IPS-20b (cell line): Measurements from ENCODE around the gene SASS6.

Experiments
- H3K27ac ChIP-seq: one replicate; pipeline ENCODE4 v1.5.1; 2013; ENCODE audit warnings: low read length
- H3K27me3 ChIP-seq: 2 replicates; pipeline ENCODE4 v1.6.1; 2013; ENCODE audit warnings: mild to moderate bottlenecking, low read length, inconsistent platforms; ENCODE audit not compliant: insufficient read depth
- H3K36me3 ChIP-seq: 2 replicates; pipeline ENCODE4 v1.6.1; 2013; ENCODE audit warnings: low read depth, mild to moderate bottlenecking, inconsistent platforms, low read length, moderate library complexity; ENCODE audit not compliant: insufficient read depth
- H3K4me1 ChIP-seq: 2 replicates; pipeline ENCODE4 v1.6.1; 2013; ENCODE audit warnings: mild to moderate bottlenecking, control low read depth, inconsistent platforms, low read length, moderate library complexity; ENCODE audit not compliant: insufficient read depth
- H3K4me3 ChIP-seq: 2 replicates; pipeline ENCODE4 v1.5.1; 2013; ENCODE audit warnings: mild to moderate bottlenecking, low read length, inconsistent platforms
- H3K9ac ChIP-seq: 2 replicates; pipeline ENCODE4 v1.6.1; 2013; ENCODE audit warnings: low read depth, mild to moderate bottlenecking, inconsistent platforms, low read length, moderate library complexity
- H3K9me3 ChIP-seq: 2 replicates; pipeline ENCODE4 v1.6.1; 2013; ENCODE audit warnings: mild to moderate bottlenecking, low read depth, low read length, inconsistent platforms; ENCODE audit not compliant: insufficient read depth

Gene SASS6

DNA sequence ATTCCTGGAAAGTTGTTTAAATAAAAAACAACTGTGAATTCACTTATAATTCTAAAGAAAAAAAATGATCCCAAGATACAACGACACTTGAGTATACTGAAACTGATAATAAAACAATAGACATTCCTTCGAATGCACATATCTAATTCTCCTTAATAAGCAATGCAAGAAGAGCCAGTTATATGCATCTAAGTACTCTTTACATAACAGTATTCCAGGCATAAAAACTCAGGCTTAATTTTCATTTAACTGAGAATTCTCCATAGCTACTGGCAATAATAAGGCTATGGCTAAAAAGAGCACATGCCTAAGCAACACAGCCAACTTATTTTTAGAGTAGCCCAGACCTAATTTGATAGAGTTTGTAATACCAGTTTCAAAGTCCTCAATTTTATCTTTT is 31.2 kb downstream of the SASS6 start:
- Histone ChIP-seq H3K27me3 (no peaks in the 10 kb centered on the region), H3K4me3 (no peak overlapping the region), H3K27ac (no peak overlapping the region), H3K36me3 (peaks cover 97% of the 10 kb centered on the region), H3K9ac (no peak overlapping the region), H3K9me3 (no peaks in the 10 kb centered on the region), H3K4me1 (no peaks in the 10 kb centered on the region)

DNA sequence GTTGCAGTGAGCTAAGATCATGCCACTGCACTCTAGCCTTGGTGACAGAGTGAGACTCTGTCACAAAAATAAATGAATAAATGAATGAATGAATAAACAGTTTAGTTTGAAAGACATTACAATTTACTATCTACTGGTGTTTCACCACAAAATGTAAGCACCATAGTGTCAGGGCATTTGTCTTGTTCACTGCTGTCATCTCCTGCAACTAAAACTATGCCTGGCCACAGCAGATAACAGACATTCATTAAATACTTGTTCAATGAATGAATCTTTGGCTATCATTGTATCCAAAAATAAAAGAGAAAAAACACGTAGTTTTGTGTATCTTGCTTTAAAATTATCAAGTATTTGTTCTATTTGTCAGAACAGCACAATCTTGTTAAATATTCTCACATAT is 32.5 kb downstream of the SASS6 start:
- H3K4me3 ChIP-seq: no peak overlapping the region
- H3K27ac ChIP-seq: no peak overlapping the region
- H3K9ac ChIP-seq: no peak overlapping the region
- H3K36me3 ChIP-seq: peaks cover 95% of the 10 kb centered on the region
- H3K27me3 ChIP-seq: no peaks in the 10 kb centered on the region
- no peaks in the 10 kb centered on the region for H3K4me1 ChIP-seq
- H3K9me3 ChIP-seq: no peaks in the 10 kb centered on the region

DNA sequence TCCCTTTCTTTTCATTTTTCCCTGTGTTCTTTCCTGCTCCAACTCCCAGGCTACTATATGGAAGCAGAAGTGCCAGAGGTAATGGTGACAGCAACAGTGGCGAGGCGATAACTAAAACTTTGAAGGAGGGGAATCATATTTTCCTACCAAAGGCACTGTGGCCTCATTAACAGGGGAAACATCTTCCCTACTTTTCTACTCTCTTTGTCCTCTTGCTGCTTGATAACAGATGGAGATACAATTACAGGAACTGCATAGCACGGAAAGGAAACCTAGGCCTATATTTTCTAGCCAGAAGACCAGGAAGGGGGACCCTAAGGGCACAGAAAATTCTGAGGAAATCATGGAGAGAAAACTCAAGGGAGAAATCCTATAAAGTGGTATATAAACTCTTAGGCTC is 42.3 kb downstream of the SASS6 start:
- H3K9ac ChIP-seq: no peak overlapping the region
- H3K9me3 ChIP-seq: no peaks in the 10 kb centered on the region
- H3K4me1 ChIP-seq: no peaks in the 10 kb centered on the region
- no peak overlapping the region for H3K27ac ChIP-seq
- no peak overlapping the region for H3K4me3 ChIP-seq
- H3K36me3 ChIP-seq: peaks cover 51% of the 10 kb centered on the region
- no peaks in the 10 kb centered on the region for H3K27me3 ChIP-seq

DNA sequence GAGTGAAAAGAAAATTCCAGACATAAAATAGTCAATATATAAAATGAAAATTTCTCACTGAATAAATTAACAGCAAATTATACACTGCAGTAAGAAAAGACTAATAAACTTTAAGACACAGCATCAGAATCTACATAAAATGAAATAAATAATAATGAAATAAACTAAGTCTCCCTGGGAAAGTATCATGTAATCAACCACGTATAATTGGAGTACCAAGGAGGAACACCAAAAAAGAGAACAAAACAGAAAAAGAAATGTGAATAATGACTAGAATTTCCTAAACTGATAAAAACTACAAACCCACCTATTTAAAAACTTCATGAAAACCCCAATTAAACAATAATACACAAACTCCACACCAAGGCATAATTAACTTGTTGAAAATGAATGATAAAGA is 43.6 kb downstream of the SASS6 start:
- H3K4me1 ChIP-seq: no peaks in the 10 kb centered on the region

DNA sequence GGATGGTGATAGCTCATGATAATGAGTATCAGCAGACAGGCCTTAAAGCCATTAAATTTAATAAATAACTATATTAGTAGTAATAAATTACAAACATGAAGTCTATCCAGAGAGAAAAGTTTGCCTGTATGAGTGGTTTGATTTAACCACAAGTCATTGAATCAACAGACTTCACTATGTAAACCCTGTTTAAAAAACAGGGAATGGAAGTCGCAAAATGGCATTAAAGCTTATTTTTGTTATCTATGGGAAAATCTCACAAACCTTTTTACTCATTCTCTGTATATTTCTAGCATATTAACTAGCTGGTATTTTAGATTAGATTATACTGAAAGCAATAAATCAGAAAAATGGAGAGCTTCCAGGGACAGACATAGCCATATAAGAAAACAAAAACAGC is 45.3 kb downstream of the SASS6 start:
- no peaks in the 10 kb centered on the region for H3K27me3 ChIP-seq
- H3K36me3 ChIP-seq: peaks cover 54% of the 10 kb centered on the region
- H3K9ac ChIP-seq: no peak overlapping the region
- no peak overlapping the region for H3K27ac ChIP-seq
- H3K4me1 ChIP-seq: no peaks in the 10 kb centered on the region
- H3K4me3 ChIP-seq: no peak overlapping the region
- no peaks in the 10 kb centered on the region for H3K9me3 ChIP-seq

More for the DNA sequence above, 43.6 kb downstream of the SASS6 start:
- Histone ChIP-seq H3K27me3 (no peaks in the 10 kb centered on the region), H3K27ac (no peak overlapping the region), H3K9ac (no peak overlapping the region), H3K36me3 (peaks cover 54% of the 10 kb centered on the region), H3K4me3 (no peak overlapping the region), H3K9me3 (no peaks in the 10 kb centered on the region)

DNA sequence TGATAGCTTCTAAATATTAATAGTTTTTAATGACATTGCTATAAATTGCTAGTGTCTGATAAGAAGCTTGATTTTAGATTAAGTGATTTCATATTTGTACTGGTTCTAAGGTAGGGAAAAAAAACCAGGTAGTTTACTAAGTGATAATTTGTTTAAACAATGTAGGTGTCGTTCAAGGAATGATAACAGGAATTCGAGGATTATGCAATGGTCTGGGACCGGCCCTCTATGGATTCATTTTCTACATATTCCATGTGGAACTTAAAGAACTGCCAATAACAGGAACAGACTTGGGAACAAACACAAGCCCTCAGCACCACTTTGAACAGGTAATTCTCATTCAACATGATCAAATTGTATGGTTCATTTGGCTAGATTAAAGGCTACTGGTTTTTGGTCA is 52.4 kb downstream of the SASS6 start:
- Histone ChIP-seq H3K4me3 (no peak overlapping the region), H3K9ac (no peak overlapping the region), H3K27ac (no peak overlapping the region), H3K4me1 (peaks cover 4% of the 10 kb centered on the region; the same call in 1 of the 2 replicates), H3K27me3 (no peaks in the 10 kb centered on the region), H3K36me3 (peaks cover 86% of the 10 kb centered on the region), H3K9me3 (no peaks in the 10 kb centered on the region)

DNA sequence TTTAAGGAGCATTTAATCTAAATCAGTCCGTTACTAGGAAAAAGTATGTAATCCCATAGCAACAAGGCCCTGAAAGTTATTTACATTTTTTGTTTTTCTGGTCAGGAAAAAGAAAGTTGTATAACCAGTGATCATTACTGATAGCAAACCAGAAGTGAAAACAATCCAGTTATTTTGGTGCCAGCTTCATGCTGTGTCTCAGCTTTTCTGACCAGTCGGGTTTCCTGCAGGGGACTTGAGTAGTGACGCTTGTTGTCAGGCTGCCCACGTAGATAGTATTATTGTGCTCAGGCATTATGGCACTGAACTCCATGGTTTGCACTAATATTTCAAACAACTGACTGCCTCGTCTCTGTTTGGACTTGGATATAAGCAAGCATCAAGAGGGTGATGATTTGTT is 55.2 kb downstream of the SASS6 start:
- no peak overlapping the region for H3K9ac ChIP-seq
- H3K9me3 ChIP-seq: no peaks in the 10 kb centered on the region
- no peak overlapping the region for H3K27ac ChIP-seq
- peaks cover 4% of the 10 kb centered on the region; the same call in 1 of the 2 replicates for H3K4me1 ChIP-seq
- no peaks in the 10 kb centered on the region for H3K27me3 ChIP-seq
- H3K4me3 ChIP-seq: no peak overlapping the region
- H3K36me3 ChIP-seq: peaks cover 70% of the 10 kb centered on the region

DNA sequence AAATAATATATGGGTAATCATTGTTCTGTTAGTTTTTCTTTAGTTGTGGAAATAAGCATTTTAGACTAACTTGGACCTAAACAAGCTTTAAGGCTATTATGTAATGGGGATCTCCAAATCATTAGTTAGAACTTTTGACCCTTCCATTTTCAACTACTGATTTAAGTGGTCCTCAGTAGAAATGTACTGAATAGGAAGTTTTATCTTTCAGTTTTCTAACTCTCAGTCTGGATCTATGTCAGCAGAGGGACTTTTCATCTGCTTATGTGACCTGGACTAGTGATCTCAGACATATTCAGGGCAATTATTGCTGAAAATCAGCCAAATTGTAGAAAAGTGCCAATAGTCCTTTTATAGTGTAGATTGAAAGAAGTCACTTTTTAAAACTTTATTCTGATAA is 56.0 kb downstream of the SASS6 start:
- no peaks in the 10 kb centered on the region for H3K9me3 ChIP-seq
- no peak overlapping the region for H3K9ac ChIP-seq
- H3K27me3 ChIP-seq: no peaks in the 10 kb centered on the region
- no peak overlapping the region for H3K27ac ChIP-seq
- H3K4me1 ChIP-seq: peaks cover 4% of the 10 kb centered on the region; the same call in 1 of the 2 replicates
- no peak overlapping the region for H3K4me3 ChIP-seq
- peaks cover 70% of the 10 kb centered on the region for H3K36me3 ChIP-seq

DNA sequence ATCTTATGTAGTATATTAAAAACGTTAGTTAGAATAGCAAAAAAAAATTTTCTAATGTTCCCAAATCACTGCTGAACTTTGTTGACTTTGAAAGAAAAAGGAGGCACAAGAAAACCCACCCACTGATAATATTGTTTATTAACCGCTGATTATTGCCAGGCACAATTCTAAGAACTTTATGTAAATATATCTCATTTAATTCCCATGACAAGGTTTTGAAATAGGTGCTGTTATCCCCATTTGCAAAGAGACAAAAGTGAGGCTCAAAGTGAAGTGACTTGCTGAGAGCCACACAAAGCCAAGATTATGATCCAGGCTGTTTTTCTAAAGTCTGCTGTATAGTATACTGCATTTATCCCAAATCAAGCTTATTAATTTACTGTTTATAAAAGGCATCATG is 56.4 kb downstream of the SASS6 start:
- Histone ChIP-seq H3K27me3 (no peaks in the 10 kb centered on the region), H3K36me3 (peaks cover 70% of the 10 kb centered on the region), H3K27ac (no peak overlapping the region), H3K9me3 (no peaks in the 10 kb centered on the region), H3K9ac (no peak overlapping the region), H3K4me1 (peaks cover 4% of the 10 kb centered on the region; the same call in 1 of the 2 replicates), H3K4me3 (no peak overlapping the region)

DNA sequence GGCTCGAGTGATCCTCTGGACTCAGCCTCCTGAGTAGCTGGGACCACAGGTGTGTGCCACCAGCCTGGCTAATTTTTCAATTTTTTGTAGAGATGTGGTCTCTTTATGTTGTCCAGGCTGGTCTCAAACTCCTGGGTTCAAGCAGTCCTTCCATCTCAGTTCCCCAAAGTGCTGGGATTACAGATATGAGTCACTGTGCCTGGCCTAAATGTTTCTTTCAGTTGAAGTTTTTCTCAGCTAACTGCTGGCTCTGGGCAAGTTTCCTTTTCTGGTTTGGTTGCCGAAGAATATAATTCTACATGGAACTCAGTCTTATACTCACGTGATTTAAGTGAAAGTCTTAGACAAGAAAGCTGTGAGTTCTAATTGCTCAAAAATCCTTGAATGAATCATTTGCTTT is 57.0 kb downstream of the SASS6 start:
- no peaks in the 10 kb centered on the region for H3K9me3 ChIP-seq
- no peak overlapping the region for H3K9ac ChIP-seq
- no peak overlapping the region for H3K27ac ChIP-seq
- H3K4me1 ChIP-seq: peaks cover 4% of the 10 kb centered on the region; the same call in 1 of the 2 replicates
- H3K4me3 ChIP-seq: no peak overlapping the region
- no peaks in the 10 kb centered on the region for H3K27me3 ChIP-seq
- H3K36me3 ChIP-seq: peaks cover 70% of the 10 kb centered on the region

DNA sequence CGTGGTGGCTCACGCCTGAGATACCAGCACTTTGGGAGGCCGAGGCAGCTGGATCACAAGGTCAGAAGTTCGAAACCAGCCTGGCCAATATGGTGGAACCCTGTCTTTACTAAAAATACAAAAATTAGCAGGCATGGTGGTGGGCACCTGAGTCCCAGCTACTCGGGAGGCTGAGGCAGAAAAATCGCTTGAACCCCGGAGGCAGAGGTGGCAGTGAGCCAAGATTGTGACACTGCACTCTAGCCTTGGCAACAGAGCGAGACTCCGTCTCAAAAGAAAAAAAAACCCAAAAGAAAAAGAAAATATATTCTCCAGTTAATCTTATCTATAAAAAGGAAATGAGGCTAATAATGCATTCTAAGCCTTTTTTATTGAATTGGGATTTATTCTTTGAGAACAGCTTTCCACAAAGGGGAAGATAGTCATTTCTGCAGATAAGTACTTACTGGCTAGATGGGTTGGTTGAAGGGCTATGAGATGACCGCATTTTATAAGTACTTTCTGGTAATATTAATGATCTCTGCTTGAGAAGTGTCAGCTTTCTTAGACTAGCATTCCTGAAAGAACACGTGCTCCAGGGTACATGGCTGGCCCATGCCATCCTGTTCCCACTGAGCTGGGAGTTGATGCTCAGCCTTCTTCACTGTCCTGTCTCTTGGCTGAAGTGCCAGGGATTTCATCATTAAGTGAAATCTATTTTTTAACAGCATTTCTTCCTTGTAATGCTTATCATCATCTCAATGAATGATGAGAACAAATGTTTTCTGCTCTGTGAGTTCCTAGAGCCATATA is 57.9 kb downstream of the SASS6 start:
- Histone ChIP-seq H3K36me3 (peaks cover 70% of the 10 kb centered on the region), H3K4me3 (no peak overlapping the region), H3K4me1 (peaks cover 4% of the 10 kb centered on the region; the same call in 1 of the 2 replicates), H3K9ac (no peak overlapping the region), H3K9me3 (no peaks in the 10 kb centered on the region), H3K27me3 (no peaks in the 10 kb centered on the region), H3K27ac (no peak overlapping the region)

DNA sequence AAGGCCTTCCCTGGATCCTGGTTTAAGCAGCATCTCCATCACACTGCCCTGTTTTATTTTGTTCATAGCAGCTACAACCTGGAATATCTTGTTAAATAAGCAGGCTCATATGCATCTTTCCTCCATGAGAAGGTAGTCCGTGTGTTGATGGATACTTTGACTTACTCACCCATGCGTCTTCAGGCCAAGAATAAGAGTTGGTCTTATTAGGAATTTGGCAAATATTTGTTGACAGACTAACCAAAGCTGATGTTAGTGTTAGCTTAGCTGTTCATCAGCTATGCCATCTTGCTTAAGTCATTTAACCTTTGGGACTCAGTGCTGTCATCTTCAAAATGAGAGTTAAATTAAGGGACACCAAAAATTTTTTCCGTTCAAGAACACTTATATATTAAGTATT is 59.2 kb downstream of the SASS6 start:
- Histone ChIP-seq H3K27ac (no peak overlapping the region), H3K36me3 (peaks cover 69% of the 10 kb centered on the region), H3K27me3 (no peaks in the 10 kb centered on the region), H3K4me3 (no peak overlapping the region), H3K9ac (no peak overlapping the region), H3K4me1 (peaks cover 4% of the 10 kb centered on the region; the same call in 1 of the 2 replicates), H3K9me3 (no peaks in the 10 kb centered on the region)
